SIG-M5 treated with dmso at 0.1 percent for 504 hours (cell line): ENCODE data around the gene ECEL1.

ENCODE experiments used
- DNase-seq: peaks from one replicate; lab custom pipeline; 2025; ENCODE audit not compliant: unreplicated experiment; lab: John Stamatoyannopoulos, UW

The ECEL1 gene

DNA sequence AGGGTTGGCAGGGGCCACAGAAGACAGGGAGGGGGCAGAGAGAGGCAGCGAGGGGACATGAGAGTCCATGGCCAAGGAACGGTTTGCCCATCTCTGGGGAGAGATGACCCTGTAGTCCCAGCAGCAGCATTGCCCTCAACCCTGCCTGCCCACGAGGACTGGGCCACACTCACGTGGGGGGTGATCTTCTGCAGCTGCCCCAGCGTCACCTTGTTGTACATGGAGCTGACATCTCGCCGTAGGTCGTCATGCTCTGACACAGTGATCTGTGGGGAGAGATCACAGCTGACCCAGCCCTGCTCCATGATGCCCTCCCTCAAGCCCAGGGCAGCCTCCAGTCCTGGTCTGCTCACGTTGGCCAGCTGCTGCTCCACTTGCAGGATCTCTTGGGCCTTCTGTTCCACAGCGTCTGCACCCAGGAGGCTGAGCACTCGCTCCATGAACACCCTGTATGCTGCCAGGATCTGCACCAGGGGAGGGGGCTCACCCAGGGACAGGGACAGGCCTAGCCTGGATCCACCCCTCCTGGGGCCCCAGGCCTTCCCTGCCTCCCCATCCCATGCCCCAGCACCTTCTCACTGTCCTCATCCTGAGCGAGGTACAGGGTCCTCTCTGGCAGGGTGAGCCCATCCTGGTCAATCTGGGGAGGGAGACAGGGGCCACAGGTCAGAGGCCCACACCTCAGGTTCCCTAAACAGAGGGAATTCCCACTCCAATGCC is 2.8 kb downstream of the ECEL1 start:
- DNase-seq, result no peak

GRCh38 chr2:232483923-232484627 is 3.6 kb downstream of the ECEL1 start:
- DNase-seq, result no peak

DNA sequence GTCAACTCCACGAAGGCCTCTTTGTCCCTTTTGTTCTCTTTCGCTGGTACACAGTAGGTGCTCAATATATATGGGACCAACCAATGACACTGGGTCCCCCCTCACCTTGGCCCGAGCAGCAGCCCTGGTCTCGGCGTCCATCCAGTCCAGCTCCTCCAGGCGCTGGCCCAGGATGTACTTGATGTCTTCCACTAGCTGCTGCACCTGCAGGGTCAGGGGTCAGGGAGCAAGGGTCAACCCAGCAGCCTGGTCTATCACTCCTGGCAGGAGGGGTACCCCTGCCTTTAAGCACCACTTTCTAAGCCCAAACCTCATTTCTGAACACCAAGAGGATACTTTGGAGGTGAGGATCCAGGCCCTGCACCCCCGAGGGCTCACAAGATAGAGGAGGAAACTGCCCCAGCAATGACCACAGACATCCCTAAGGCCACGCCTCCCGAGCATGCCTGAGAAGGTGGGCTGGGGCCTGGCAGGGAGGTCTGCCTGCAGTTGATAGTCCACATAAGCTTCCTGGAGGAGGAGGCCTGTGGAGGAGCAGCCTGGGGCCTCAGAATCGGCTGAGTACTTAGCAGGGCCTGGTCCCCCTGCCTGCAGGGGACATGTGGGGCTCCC is 4.2 kb downstream of the ECEL1 start:
- DNase-seq, result no peak

GRCh38 chr2:232482301-232483238 is 5.1 kb downstream of the ECEL1 start:
- DNase-seq, result no peak

DNA sequence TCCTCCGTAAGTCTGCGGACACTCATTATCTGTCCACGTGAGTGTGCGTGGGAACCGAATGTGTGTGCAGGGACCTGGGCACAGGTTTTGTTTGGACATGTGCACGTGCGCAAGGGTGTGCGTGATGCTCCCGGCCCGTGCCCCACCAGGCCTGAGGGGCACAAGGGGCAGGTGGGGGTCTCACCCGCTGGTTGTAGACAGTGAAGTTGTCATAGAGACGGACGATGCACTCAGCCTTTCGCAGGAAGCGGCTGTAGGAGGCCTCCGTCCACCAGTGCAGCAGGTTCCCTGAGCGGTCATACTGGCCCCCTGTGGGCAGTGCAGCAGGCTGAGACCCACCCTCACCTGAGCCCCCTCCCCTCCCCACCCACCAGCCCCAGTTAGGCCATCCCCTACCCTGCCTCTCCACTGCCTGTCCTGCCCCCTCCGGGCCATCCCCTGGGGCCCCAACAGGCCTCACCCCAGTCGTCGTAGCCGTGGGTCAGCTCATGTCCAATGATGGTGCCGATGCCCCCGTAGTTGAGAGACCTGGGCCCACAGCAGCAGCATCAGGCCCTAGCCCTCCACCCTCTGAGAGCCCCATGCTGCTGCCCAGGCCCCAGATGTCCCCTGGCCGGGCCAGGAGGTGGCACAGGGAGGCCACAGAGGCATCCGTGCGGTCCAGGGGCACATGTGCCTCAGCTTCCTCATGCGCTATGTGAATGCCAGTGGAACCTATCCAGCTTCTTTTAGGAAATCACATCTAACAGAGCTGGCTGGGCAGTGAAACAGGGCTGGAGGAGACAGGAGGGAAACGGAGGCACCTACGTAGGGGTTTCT is 6.1 kb downstream of the ECEL1 start:
- DNase-seq, result no peak

- no peak for DNase-seq
Observed at GRCh38 chr2:232480201-232481190, 7.1 kb downstream of the ECEL1 start.

- no peak for DNase-seq
Observed at GRCh38 chr2:232479341-232480200, 8.1 kb downstream of the ECEL1 start.

- DNase-seq, result no peak
Observed at GRCh38 chr2:232478571-232479340, 8.9 kb downstream of the ECEL1 start.

DNA sequence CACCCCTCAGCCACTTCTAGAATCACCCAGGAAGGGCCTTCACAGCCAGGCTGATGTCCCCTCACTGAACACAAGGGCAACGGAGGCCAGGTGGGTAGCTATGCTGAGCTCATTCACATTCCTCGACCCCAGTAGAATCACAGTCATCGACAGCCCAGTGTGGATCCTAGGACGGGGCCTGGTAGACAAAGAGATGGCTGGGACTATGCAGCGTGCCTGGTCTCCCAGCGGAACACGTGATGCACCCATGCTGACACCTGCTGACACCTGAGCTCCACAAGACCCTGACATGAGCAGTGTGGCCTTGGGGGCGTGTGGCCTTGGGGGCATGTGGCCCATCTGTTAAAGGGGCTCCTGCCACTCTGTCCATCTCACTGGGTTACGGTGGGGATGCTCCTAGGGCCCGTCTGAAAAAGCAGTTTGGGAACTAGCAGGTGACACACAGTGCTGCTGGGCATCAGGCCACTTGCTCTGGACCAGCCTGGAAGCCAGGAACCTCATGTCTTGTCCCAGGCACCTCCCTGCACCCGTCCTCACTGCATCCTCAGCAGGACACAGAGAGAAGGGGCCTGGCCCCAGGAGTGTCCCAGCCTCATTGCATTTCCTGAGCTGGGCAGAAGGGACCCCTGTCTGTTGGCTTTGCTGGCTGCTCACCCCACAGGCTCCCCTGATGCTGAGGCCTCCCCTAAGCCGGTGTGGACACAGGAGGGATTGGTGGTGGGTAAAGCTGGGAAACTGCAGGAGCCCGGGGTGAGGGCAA is 9.7 kb downstream of the ECEL1 start:
- no peak for DNase-seq

DNA sequence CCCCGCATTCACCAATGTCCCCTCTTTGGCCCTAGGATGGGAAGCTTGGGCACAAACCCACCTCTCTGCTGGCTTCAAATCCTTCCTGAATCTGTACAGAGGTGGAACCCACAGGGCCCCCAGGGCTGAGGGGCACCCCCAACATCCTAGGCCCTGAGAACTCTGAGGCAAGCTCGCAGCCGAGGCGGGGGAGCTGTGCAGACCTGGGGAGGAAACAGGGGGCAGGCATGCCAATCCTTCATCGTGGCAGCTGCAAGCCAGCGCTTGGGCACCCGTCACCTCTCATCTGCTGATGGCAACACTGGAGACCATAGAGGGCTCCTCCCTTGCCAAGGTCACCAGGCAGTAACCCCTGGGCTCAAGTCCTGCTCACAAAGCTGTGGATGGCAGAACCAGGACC is 10.8 kb downstream of the ECEL1 start:
- no peak for DNase-seq

DNA sequence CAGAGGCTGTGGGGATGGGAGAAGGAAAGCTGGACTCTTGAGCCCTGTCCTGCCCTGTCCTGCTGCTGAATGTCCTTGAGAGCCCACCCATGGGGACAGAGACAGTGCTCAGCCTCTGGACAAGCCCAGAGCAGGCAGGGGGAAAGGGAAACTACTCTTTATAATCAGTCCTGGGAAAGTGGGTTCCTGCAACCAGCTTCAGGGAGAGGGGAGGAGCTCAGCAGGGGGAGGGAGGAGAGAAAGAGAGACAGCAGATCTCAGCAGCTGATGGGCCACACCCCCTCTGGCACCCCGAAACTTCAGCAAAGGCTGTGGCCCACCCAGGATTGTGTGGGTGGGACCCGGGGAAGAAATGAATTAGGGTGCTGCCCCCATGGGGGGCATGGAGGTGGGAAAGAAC is 11.6 kb downstream of the ECEL1 start:
- no peak for DNase-seq

DNA sequence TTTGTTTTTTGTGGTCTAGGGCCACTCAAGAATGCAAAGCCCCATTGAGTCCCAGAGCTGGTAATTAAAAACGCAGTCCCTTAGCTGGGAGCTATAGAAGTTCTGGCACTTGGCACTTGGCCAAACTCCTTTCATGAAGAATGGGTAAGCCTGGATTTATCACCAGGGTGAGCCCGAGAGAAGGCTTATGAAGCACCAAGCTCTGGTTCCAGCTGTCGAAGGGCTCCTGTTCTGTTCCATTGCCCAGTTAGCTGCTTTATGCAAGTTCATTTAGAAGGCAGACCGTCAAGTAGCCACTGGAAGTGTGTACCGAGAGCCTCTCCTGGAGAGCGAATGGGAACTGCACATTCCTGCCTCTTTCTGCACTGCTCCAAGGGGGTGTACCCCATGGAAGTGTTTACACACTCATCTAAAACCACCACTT is 14.2 kb downstream of the ECEL1 start:
- DNase-seq, result no peak

- DNase-seq, result peak; percentile 14
Observed at GRCh38 chr2:232466221-232466620, 21.4 kb downstream of the ECEL1 start.

DNA sequence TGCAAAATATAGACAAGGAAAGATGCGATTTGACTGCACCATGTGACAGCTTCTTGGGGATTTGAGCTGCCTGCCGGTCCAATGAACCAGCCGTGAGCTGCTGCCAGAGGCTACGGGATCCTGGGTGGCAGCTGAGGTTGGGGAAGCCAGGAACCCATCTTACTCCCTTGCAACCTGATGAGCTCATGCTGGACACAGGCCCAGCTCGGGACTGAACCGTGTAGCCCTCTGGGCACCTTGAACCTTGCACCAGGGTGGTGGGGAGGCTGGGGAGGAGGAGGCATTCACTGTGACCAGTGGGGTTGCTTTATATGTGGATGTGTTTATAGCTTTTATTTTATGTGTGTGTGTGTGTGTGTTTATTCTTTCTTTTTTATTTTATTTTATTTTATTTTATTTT is 22.6 kb downstream of the ECEL1 start:
- no peak for DNase-seq

DNA sequence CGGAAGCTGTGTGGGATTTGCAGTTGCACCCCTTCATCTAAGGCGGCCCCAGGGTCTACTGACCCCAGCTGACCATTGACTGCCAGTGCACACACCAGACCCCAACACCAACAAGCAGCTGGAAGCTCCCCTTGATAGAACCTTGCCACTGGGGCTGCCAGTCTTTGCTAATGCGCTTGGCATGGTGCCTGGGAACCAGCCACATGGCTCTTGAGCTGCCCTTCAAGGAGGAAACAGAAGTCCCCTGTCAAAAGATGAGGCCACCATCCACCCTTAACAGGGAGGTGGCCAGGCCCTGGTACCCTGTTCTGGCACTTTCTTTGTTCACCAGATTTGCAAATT is 23.1 kb downstream of the ECEL1 start:
- DNase-seq, result no peak

- DNase-seq, result no peak
Observed at GRCh38 chr2:232463701-232464543, 23.7 kb downstream of the ECEL1 start.
